Activated T-helper 1 cell treated with anti-CD3 and anti-CD28 coated beads, Interleukin-2, amount 50 U/mL, for 16 hours (primary cell): ENCODE results near the gene DBNDD2.

ENCODE experiments used
- DNase-seq, 2 donors: peaks; one replicate each; pipeline ENCODE4 v3.0.0-alpha.2; 2020; ENCODE audit warnings: low read depth in 1 of 2, low spot score in 1 of 2

Gene DBNDD2, protein sequence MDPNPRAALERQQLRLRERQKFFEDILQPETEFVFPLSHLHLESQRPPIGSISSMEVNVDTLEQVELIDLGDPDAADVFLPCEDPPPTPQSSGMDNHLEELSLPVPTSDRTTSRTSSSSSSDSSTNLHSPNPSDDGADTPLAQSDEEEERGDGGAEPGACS

DNA sequence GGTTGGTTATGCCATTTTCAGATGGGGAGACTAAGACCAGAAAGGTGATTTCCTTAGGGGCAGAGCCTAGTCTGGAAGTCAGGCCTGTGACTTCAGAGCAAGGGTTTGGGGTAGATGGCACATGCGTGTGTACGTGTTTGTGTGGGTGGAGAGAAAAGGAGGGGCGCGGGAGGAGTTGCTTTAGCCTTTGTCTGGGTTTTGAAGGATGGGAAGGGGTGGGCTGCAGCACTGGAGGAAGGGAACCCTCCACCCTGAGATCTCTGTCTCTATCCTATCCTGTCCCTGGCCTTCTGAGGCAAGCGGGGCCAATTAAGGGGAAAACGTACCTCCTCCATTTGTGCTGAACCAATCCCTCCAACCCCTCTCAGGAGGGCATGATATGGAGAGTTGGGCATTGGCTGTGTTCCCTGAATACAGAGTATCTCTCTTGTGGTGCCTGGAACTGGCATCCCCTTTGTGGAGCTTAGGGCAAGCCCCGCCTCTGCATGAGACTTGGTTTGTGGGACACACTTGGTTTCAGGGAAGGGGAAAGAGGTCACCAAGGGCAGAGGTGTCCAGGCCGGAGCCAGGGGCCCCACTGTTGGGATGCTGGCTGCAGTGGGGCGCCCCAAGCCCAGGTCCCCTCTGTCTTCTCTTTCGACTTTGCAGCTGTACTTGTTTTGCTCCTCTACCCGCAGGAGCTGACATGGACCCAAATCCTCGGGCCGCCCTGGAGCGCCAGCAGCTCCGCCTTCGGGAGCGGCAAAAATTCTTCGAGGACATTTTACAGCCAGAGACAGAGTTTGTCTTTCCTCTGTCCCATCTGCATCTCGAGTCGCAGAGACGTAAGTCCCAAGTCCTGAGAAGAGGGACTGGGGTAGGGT, at the start of gene DBNDD2:
DBNDD2 (plus strand) TSS at position 507 of the 863 bp plus-strand sequence; CDS start at position 686, 179 bp downstream.
- no peak for DNase-seq

DNA sequence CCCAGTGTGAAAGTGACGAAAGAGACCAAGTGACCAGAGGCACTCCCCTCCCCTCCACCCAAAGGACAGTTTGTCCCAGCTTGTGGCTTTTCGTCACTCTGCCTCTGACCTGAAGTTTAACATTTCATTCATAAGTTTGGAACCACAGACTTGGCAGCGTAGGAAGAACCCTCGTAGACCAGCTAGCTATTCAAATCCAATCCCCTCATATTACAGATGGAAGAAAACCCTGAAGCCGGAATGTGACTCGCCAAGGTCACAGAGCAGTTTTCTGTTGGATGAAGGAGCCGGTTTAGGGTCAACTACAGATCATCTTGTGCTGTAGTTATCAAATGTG, 49.1 kb upstream of the DBNDD2 start:
- DNase-seq, result no peak

DNA sequence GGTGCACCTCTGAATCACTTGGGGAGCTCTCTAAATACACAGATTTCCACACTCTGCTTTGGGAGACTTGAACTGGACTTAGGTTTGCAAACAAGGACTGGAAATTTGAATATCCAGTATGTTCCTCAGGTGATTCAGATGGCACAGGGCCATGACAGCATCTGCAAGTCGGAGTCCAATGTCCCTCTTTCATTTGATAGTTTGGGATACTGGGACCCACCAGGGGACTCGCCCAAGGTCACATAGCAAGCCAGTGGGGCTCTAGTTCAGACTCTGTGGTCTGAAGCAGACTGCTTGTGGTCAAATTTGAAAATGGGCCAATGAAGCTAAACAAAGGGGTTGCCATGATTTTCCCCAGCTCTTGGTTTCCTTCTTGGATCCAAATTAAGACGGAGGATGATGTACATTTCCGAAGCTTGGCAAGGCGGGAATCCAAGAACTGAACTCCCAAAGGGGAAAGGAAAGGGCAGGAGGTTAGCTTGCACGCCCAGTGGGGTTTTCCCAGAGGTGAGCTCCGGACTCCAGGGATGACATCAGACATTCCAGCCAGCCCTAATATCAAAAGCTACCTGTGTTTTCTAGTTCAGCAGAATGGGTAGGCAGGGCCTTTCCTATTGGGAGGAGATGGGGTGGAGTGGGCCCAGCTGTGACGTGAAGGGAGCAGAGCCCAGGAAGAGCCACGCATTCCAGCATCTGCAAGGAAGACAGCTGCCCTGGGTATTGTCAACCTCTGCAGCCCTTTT, 48.5 kb upstream of the DBNDD2 start:
- DNase-seq, result no peak

DNA sequence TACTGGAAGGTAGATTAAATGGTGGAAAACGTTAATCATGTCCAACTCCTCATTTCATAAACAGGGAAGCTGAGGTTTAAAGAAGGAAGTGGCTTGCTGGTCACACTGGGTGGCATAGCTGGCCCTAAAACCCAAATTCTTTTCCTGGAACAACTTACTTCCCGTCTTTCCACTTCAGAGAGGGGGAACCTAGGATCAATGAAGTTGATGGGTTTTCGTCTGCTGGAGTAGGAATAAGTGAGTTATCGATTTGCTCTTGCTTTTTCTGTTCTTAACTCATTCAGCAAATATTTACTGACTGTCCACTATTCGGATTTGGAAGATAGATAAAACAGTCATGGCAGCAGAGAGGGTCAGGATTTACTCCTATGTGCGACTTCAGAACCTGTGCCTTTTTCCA, 46.3 kb upstream of the DBNDD2 start:
- DNase-seq, result no peak

DNA sequence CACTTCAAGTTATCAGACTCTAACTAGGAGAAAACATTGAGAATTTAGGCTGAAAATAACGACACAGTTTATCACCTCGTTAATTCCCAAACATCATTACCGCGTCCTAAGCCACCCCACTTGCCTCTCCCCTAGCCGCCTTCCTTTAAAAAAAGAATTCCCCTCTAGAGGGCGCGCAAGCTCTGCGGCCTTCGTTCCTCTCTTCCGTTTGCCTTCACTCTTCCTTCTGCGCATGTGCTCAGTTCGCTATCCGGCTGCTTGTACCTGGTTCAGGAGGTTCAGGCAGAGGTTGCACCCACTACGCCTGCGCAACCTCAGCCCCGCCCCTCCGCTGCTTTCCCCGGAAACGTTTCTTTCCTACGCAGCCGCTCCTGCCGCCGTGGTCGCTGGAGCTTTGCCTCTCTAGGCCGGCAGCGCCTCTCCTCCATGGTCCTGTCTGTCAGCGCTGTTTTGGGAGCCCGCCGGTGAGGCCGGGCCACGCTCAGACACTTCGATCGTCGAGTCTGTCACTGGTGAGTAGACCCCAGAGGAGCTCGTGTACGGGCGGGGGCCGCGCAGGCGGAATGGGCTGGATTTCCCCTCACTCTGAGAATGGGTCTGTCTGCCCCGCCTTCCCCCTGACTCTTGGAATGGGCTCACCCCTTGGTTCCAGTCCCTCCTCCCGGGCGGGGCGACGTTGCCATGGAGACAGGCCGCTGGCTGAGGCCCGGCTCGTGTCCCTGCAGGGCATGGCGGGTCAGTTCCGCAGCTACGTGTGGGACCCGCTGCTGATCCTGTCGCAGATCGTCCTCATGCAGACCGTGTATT, 45.1 kb upstream of the DBNDD2 start, which contains the start of gene SYS1:
SYS1 (plus strand) TSS at position 353 of the 807 bp plus-strand sequence; CDS start at position 729, 376 bp downstream.
- peak; percentile 97 to 99 for DNase-seq

DNA sequence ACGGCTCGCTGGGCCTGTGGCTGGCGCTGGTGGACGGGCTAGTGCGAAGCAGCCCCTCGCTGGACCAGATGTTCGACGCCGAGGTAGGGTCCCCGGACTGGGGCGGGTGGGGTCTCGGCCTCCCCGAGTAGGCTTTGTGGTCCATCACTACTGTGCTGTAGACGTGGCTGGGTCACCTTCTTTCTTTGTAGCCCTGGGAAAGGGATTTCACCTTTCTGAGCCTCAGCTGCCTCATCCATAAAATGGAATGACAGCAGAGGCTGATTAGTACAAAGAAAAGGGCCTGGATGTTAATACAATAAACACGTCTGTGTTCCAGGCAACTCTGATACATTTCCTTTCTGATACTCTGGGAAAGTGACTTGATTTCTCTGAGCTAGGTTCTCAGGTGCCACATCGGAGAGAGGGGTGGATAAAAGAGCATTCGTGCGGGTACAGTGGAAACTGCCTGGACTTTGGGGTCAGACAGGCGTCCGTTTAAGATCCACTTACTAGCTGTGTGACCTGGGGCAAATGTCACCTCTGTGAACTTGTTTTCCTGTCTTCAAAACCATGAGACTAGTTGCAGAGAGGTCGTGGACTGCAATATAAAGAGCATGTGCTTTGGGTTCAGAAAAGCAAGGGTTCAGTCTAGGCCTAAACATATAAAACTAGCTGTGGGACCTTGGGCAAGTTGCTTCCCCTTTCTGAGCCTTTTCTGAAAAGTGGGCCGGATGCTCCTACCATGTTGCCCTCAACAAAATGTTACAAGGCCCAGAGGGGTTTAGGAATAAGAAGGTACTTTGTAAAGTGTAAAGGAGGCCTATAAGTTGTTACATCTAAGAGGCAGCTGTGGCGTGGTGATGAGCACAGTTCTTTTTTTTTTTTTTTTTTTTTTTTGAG, 44.2 kb upstream of the DBNDD2 start:
- no peak for DNase-seq

DNA sequence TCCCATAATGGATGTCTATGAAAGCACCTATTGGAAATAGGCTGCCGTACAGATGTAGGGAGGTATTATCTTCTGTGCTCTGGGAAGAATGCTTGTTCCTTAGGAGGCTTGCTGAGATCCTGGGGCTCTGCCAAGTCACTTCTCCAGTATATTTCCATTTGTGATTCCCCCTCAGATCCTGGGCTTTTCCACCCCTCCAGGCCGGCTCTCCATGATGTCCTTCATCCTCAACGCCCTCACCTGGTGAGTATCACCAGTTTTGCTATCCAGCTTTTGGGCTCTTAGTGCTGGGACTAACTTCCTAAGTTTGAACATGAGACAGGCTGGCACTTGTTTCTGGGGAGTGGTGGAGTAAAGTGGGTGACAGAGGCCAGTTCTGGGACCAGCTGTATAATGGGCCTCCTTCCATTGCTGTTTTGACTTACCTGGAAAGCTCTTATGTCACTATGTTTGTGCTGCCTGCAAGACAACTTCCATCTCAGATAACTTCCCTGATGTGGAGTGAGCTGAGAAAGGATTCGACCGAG, 42.6 kb upstream of the DBNDD2 start:
- no peak for DNase-seq

DNA sequence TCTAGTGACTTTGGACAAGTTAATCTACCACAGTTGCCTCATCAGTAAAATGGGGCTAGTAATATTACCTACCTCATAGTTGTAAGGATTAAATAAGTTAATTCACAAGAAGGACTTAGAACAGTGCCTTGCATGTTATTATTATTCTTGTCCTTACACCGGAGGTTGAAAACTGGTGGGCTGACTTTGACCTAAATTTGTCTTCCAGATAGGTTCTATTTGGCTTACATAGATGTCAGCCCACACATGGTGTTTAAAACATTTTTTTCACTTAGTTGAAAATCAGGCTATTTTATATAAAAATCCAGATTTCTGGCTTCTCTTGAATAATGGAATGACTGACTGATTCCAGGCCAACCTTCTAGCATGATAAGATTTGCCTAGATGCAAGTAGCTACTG, 41.9 kb upstream of the DBNDD2 start:
- DNase-seq, result no peak

DNA sequence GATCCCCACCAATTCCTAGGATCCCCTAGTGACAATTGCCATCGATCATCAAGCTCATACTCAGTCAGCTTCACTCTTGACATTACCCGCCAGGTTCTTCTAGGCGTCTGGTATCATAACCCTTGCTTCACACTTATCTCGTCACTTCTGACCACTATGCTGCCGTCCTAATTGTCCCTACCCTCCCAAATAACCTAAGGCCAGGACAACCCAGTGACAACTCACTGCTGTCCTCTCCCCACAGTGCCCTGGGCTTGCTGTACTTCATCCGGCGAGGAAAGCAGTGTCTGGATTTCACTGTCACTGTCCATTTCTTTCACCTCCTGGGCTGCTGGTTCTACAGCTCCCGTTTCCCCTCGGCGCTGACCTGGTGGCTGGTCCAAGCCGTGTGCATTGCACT, 41.5 kb upstream of the DBNDD2 start:
- no peak for DNase-seq

DNA sequence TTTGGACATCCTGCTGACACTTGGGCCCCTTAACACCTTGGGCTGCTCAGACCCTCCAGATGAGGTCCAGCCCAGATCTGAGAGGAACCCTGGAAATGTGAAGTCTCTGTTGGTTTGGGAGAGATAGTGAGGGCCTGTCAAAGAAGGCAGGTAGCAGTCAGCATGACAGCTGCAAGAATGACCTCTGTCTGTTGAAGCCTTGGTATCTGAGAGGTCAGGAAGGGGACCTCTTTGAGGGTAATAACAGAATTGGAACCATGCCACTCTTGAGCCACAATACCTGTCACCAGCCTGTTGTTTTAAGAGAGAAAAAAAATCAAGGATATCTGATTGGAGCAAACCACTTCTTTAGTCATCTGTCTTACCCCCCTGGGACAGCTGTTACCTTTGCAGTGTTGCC, 41.0 kb upstream of the DBNDD2 start:
- no peak for DNase-seq

DNA sequence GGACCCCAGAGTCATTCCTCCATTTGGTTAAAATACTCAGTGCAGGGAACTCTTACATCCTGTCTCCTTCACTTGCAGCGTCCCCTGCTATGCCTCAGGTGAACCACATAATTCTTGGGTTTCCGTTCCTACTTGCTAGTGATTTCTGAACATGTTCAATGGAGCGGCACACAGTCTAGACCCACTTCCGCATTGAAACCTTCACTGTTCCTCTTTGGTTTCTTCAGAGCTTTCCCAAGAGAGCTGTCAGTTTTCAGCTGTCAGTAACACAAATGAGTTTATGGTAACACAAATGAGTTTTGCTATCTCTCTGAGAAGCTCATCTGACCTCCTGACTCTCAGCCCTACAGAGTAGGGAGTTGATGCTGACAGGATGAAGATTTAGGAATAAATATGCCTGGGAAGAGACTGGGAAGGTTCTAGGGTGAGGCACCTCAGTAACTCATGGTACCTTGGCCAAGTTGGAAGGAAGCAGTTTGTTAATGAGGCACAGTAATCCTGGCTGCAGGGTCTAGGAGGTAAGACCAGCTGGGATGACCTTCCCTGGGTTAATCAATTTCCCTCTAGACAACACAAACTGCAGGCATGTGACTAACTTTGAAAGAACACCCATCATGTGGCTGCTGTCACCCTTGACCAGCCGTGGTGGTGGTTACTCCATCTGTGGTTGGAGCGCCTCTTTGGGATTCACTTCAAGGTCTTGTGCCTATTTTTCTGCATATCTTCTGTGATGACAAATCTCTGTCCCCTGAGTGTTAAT, 39.7 kb upstream of the DBNDD2 start:
- DNase-seq, result no peak

DNA sequence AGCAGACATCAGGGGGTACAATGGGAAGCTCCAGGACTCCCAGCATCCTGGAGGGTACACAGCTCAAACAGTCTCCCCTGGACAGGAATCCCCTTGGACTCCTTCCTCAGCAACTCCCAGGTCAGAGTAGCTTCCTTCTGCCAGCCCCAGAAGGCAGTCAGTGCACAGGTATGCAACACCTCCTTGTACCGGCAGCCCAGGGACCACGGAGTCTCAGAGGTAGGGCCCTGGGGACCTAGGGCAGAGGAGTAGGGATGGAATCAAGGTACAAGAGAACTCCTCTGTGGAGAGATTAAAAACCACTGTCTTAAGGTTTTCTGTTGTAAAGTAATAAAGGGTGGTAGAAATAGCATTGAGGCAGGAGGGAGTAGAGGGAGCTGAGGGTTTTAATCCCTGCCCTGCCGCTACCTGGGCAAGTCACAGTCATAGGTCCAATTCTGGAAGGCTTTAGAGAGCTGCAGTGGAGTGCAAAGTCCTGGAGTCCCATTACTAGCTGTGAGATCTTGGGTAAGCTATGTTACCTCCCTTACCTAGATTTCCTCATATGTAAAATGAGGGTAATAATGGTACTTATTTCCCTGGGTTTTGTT, 37.4 kb upstream of the DBNDD2 start:
- no peak for DNase-seq

DNA sequence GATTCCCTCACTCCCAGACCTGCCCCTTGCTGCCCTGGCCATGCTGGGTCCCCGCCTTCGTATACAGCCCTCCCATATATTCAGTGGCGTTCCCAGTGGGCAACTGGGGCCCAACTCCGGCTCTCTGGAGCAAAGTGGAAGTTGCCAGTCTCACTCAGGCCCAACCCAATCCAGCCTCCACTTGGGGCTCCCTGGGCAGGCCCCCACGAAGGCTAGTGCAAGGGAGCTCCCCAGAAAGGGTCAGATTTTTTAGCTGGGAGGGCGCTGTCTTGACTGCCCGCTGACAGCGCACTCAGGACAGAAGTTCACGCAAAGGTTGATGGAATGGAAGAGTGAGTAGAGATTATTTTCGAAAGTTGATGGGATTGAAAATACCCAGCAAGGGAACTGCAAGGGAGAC, 35.8 kb upstream of the DBNDD2 start:
- DNase-seq, result no peak

DNA sequence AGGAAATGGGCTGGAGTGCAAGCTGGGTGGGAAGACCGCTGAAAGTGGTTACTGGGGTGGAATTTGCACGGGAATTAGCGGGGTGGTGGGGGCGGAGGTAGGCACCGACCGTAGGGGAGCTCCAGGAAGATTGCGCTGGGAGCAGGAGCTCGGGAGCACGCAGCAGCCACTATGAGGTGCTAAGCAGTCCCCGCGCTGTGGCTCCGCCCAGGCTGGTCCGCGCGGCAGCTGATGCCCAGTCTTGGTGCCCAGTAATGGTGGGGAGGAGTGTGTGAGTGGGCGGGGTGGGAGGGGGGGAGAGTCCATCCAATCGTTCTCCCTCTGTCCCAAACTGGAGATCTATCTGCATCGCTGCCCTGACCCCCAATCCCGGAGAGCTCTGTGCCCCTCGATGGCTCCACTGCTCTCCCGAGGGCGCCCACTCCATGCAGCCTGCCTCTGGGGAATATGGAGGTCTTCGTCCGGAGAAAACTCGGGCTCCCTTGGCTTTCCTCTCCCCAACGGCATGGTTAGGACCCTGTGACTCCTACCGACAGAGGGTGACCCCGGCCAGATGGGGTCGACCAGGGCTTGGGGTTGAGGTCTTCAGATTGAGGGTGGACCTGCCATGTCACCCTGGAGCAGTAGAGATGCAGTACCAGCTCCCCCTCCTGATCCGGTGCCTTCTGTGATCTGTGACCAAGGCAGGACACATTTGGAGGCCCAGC, 35.3 kb upstream of the DBNDD2 start:
- no peak for DNase-seq

DNA sequence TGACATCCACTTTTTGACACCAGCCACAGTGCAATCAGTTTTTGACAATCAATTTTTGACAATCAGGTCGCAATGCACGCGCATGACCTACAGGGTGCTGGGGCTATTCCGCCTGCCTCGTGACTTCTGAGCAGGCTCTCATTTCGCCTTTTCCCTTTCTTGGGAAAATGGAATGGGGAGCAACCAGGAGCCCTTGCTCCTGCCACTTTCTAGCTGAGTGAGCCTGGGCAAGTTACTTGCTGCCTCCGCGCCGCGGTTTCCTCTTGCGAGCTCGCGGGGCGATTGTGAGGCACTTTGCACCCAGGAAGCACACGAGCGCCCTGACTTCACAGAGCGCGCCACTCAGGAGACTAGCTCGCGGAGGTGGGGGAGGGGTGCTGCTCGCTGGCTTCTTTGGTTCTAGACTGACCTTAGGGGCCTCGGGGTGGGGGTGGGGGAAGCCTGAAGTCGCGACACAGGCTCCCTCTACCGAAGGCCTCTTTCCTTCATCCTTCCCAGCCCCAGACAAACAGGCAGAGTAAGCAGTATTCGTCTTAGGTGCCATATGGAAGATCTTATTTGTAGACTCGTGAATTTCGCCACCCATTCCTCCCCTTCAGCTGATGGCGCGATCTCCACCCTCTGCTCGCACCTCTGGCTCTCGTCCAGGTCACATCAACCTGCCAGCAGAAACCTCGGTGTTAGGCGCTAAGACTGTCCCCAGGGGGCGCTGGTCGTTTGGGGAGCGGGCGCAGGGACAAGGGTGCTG, 34.6 kb upstream of the DBNDD2 start:
- DNase-seq, result peak; percentile 82 to 84

DNA sequence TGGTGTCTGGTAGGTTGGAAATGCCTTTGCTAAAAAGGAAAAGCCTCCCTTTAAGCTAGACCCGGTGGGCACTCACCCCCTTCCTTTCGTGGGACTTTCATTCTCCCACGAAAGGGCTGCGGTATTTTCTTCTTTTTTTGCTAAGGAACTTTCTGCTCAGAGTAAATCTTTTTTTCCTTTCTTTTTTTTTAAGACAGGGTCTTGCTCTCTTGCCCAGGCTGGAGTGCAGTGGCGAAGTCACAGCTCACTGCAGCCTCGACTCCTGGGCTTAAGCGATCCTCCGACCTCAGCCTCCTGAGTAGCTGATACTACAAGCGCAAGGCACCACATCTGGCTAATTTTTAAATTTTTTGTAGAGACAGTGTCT, 34.0 kb upstream of the DBNDD2 start:
- no peak for DNase-seq

DNA sequence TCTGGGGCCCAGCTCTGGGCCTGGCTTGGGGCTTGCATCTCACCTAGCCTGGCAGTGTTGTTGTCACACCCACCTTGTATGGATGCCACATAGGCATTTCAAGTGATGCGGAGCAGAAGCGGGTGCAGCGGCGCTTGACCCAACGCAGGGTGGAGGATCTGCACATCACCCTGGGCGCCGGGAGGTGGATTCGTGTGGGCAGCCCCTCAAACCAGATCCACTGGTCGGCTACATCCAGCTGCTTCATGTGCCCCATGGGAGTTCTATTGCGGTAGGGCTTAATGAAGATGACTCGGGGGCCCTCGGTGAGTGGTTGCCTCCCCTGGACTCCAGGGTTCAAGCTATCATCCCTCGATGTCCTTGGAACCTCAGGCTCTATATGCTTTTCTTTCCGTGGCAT, 33.1 kb upstream of the DBNDD2 start:
- DNase-seq, result no peak

DNA sequence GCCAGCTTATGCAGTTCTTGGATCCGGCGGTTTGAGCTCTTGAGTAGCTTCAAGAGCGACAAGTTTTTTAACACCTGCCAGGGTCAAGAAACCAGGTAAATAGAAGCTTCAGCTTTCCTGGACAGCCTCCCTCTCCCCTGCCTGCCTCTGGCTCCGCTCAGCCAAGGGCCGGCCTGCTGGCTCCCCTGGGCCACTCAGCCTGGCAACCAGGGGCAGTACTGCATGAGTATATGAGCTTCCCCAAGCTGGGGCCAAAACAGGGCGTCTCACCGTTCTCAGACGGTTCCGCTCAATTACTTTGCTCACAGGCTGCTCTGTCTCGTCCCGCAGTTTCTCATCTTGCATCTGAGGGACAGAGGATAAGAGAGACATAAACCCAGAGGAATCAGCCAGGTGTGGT, 30.8 kb upstream of the DBNDD2 start:
- DNase-seq, result no peak
